GM19455 (cell line): ENCODE data around the gene ZNF423.
"Not testable (repeated sequence)": the region's sequence is repeated elsewhere in the genome, so short reads cannot be mapped to it uniquely, and the experiment has no call there.

ENCODE experiments used
- ATAC-seq: cut with Tn5 transposase; IDR thresholded peaks from one replicate; pipeline ENCODE4 v1.9.1; 2021; ENCODE audit not compliant: unreplicated experiment

ZNF423 gene

DNA sequence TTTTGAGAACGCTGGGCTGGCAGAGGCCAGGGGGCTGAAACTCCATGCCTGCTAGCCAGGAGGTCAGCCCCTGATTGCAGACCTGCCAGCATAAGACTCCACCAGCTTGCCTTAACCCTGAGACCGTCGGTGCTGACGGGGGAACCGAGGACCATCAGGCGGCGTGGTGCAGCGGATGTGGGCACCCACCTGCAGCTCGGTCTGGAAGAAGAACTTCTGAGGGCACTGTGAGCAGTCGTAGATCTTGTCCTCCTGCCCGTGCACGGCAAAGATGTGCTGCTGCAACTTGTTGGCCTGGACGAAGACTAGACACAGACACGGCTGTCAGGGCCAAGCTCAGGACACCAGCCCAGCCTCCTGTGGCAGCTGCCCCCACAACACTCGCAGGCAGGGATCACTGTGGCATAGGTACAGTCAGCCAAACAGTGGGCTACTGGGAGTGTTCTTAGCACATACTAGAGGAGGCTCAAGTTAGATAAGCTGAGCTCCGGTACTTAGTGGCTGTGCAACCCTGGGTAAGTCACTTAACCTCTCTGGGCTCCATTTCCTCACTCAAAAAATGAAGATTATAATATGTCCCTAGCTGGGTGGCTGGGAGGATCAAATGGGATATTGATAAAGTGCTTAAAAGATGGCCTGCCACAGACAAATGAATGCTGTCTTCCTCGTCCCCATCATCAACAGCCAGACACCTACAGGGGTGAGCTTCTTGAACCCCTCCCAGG lies 332.3 kb downstream of the ZNF423 start:
- no peak for ATAC-seq

DNA sequence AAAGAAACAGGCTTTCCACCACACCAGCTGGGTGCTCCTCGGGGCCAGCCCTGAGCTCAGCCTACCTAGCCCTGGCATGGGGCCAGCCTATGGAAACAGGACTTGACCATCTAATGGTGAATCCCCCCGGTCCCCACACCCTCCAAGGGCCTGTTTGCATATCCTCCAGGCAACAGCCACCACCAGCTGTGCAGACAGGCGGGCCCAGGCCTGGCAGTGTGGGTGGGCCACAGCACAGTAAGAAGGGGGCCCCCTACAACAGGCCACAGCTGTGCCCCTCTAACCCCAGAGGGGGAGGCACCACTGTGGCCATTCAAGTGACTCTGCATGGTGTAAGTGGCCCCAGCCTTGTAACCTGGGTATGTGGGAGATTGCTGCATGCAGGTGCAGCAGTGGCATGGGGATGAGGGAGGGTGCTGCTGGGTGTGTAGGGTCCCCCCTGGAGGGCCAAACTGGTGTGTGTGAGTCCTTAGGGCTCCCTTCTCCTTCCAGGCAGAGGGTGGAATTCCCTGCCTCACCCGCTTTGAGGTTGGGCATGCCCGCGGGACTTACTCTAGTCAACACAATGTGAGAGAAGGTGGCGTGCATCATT lies 334.1 kb downstream of the ZNF423 start:
- ATAC-seq = no peak

GRCh38 chr16:49520492-49521038 lies 335.3 kb downstream of the ZNF423 start:
- no peak for ATAC-seq

- ATAC-seq = no peak
These were observed 336.2 kb downstream of the ZNF423 start for GRCh38 chr16:49519741-49520140.

GRCh38 chr16:49519008-49519656 lies 336.8 kb downstream of the ZNF423 start:
- ATAC-seq = no peak

- ATAC-seq = no peak
These were observed 339.4 kb downstream of the ZNF423 start for GRCh38 chr16:49516382-49517036.

DNA sequence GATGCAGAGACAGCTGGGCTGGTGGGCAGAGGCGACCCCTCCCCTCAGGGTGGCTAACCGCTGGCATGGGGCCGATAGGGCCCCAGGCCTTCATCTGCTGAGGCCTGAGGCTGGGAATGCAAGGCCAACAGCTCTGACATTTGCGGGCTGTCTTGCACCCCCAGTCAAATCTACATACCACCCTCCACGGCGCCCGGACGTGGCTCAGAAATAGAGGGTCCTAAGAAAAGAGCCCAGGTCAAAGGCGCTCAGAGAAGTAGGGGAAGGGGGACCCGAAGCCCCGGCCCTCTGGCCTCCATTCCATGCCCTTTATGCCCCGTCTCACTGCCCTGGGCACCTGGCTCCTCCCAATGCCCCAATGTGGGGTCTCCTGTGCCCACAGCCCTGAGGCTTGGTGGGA lies 340.1 kb downstream of the ZNF423 start:
- no peak for ATAC-seq

DNA sequence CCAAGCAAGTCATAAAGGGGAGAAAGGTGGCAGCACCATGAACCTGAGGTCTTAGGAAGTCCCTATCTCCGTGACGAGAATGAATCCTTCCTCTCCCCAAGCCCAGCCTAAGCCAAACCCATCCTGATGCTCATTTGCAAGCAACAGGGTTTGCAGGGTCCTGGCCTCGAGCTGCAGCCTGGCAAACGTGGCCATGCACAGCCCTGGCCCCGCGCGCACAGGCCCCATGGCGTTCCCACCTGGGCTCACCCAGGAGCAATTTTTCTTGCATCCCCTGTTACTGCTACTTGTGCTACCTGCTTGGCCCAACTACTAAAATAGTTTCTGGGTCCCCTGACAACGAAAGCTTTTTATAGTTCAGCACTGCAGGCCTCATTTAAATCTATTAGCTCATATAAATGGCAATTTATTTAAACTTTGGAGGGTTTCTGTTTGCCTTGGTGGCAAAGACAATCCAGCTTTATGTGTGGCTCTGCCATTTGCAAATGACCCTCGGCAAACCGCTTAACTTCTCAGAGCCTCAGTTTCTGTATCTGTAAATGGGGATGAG lies 340.8 kb downstream of the ZNF423 start:
- ATAC-seq = no peak

- ATAC-seq = no peak
These were observed 341.6 kb downstream of the ZNF423 start for GRCh38 chr16:49514073-49514980.

DNA sequence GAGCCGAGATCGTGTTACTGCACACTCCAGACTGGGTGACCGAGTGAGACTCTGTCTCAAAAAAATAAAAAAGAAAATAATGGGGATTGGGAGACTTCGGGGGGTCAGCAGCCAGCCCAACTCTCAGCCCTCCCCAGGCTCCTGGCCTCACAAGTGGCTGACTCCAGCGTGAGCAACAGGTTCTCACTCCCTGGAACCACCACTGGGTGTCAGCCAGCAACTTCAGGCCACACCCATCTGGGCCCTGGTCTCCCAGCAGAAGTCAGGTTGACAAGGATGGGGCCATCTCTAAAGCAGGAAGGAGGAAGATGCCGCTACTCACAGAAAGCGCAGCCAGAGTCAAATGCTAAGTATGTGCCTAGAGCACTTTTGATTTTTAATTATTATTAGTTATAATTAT lies 342.9 kb downstream of the ZNF423 start:
- no peak for ATAC-seq

DNA sequence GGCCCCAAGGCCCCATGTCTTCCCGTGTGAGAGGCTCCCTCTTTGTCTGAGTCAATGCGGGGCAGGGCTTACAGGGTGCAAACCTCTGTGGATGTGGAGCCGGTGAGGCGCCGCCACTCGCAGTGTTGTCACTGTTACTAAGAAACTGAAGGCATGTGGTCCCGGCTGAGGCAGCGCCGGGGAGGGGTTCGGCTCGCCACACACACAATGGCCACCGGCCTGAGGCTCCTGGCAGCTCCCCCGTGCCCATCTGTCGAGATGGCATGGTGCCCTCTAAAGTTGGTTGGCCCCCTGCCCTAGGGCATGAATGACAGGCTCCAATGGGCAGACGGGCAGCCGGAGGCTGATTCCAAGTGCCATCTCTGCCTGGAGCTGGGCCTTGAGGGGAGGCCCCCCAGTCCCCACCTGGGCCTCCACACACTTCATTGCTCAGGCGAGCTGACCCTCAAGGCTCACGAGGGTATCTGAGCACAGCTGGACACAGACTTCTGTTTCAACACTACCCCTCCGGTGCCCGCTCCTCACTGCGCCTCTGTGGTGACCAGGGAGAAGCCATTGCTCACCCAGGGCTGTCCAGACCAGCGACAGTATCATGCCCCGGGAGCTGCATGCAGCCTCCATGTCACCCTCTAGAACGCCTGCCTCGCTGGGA lies 345.1 kb downstream of the ZNF423 start:
- no peak for ATAC-seq

DNA sequence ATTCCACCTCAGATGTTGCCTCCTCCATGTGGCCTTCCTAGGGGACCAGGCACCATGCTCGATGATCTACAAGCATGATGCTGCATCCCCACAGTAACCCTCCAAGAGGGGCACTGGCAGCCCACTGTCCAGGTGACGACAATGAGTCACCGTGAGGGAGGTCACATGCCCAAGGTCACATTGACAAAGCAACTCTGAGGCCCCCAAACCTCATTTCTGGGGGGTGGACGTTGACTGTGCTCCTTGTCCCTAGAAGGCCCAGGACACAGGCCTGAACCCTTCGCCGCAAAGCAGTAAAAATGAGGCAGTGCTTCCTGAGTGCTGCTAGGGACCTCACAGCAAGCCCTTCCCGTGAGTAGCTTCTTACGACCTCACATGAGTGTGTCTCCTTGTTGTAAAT lies 345.8 kb downstream of the ZNF423 start:
- ATAC-seq = no peak

GRCh38 chr16:49506058-49507013 lies 349.6 kb downstream of the ZNF423 start:
- ATAC-seq = not testable (repeated sequence)

GRCh38 chr16:49505556-49505955 lies 350.4 kb downstream of the ZNF423 start:
- ATAC-seq = no peak

GRCh38 chr16:49504626-49505025 lies 351.3 kb downstream of the ZNF423 start:
- no peak for ATAC-seq

GRCh38 chr16:49504023-49504364 lies 351.9 kb downstream of the ZNF423 start:
- ATAC-seq = no peak

- ATAC-seq = no peak
These were observed 352.5 kb downstream of the ZNF423 start for GRCh38 chr16:49503256-49504022.
